GM19455 (cell line): ENCODE measurements around the gene DCTD.

ENCODE experiments used
- ATAC-seq: cut with Tn5 transposase; IDR thresholded peaks from one replicate; pipeline ENCODE4 v1.9.1; 2021; ENCODE audit not compliant: unreplicated experiment

The DCTD gene

DNA sequence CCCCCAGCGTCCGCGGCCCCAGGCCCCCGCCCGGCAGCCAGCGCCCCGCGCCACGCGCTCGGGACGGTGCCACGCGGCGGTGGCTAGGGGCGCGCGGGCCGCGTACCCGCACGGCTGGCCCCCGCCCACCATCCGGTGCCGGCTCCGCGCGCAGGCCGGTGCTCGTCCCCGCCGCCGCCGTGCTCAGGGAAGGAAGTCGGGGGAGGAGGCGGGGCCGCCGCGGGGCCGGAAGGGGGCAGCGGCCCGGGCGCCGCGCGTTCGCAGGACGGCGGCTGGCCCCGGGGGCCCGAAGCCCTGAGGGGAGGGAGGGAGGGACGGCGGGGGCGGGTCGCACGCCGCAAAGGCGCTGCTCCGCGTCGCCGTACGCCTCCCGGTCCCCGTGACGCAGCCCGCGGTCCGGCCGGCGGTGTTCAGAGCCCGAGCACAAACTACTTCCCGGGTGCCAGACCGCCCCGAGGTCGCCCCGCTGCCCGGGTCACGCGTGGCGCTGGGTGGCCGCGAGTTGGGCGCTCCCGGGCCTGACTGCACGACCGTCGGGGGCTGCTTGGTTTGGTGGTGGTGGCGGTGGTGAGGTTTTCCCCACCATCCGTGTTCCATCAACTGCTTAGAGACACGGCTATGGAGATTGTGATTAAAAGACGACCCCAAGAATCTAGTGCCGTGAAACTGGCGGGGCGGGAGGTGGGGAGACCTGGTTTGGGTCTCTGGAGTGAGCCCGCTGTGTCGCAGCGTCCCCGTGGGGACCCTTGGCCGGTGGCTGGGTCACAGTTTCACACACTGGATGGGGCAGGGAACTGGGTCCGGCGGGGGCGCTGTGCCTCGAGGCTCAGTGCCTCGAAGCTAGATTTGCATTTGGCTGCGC is at the start of gene DCTD:
Gene DCTD (minus strand): TSS at position 205 of the 862 bp plus-strand sequence. CDS start 1,818 bp downstream, outside the sequence.
- ATAC-seq: peak; percentile 81

- ATAC-seq: no peak
These were observed 43.6 kb upstream of the DCTD start for GRCh38 chr4:182960746-182961145.

- ATAC-seq: no peak
These were observed 43.0 kb upstream of the DCTD start for GRCh38 chr4:182960228-182960627.

DNA sequence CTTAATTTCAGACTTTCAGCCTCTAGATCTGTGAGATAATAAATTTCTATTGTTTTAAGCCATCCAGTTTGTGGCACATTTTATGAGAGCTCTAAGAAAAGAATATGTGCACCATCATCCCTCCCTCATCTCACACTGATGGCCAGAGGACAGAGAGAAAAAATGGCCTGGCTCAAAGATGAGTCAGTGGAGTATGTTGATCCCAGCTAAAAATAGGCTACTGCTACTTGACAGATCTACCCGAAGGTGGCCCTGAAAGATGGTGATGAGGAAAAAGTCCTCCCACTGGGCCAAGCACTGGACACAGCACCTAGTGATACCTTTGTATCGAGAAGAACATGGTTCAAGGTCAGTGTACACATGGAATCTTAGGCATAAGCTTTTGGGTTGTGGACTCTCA is 38.2 kb upstream of the DCTD start:
- ATAC-seq: no peak

DNA sequence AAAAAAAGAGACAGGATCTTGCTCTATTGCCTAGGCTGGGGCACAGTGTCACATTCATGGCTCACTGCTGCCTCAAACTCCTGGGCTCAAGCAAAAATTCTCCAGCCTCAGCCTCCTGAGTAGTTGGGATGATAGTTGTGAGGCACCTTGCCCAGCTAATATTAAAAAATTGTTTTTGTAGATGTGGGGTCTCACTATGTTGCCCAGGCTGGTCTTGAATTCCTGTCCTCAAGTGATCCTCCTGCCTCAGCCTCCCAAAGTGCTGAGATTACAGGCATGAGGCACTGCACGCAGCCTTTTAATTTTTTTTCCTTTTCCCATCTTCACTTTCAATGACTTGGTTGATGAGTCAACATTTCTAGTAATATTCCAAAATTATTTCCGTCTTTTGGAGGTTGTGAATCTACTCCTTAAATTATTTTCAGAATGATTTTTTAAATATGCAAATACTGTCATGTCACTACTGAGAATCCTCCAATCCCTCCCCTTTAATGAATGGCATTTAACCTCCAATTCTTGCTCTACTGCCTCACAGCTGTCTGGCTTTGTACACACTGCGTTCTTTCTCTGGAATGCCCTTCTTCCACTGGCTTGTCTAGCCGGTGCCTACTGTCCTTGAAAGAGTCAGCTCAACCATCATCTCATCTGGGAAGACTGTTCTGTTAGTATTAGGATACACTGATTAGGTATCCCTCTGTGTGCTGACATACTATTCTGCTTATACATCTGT is 27.5 kb upstream of the DCTD start:
- no peak for ATAC-seq

GRCh38 chr4:182939680-182940079 is 22.5 kb upstream of the DCTD start:
- ATAC-seq: no peak

- peak; percentile 99 for ATAC-seq
These were observed 21.0 kb upstream of the DCTD start for GRCh38 chr4:182938205-182938645.

DNA sequence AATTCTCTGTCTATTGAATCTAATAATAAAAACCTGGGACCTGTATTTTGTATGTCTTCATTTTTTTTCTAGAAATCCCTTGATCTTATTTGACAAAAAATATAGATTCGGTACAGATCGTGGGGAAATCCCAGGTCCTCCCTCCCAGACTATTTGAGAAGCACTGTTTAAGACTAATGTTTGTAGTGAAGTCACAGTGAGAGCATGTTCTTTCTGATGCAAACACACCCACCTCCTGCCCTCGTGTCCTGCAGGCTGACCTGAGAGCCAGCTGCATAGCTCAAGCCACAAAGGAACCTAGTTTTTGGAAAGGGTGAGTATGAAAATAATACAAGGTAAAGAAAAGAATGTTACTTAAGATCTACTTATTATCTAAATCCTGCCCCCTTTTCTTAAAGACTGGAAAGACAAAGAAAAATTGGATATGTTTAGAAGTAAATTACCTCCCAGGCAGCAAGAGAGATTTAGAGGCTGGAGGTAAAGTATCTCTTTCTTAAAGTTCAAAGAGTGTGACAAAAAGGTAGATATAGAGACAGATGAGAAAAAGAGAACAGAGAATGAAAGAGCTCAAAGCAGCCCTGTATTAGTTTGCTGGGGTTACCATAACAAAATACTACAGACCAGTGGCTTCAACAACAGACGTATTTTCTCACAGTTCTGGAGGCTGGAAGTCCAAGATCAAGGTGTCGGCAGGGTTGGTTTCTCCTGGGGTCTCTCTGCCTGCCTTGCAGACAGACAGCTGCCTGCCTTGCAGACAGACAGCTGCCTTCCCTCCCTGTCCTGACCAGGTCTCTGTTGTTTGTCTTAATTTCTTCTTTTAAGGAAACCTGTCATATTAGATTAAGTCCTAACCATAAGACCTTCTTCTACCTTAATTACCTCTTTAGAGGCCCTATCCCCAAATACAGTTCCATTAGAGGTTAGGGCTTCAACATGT is 20.4 kb upstream of the DCTD start:
- ATAC-seq: peak; percentile 27

DNA sequence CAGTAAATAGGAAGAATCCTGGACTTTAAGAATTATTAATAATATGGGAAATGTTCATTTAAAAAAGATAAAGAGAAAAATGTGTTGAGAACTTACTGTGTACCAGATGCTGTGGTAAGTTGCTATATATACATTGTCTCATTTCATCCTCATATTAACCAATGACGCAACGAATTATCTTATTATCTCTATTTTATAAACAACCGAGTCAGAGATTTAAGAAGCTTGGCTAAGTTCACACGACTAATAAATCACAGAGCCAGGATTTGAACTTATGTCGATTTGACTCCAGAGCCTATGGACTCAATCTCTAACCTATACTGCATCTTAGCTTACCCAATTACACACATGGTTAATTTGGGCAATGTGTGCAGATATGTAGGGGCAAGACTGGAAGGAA is 15.5 kb upstream of the DCTD start:
- no peak for ATAC-seq

DNA sequence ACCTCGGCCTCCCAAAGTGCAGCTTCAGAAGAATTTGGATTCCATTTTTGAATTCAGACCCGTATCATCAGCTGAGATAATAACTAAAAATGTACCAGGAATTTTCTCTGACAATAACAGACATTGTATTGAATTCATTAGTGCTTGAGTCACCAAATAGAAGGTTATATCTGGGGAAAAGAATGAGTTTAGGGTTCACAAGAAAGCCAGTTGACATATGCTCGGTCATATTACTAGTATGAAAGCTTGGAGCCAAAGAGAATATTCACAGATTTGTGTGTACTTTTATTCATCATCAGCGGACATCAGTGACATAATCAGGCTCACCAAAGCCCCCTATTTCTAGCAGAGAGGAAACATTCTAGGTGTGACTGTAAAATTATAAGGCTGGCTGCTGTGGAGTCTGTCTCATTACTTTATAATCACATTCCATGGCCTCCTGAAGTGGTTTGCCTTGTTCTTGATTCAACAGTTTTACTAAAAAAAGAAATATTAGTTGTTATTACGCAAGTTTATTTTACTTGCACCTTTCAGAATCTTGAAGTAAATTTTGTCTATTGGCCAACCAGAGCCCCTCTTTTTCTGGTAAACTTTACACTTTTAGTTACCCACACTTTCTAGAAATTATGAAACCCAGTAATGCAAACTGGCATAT is 14.6 kb upstream of the DCTD start:
- ATAC-seq: no peak

DNA sequence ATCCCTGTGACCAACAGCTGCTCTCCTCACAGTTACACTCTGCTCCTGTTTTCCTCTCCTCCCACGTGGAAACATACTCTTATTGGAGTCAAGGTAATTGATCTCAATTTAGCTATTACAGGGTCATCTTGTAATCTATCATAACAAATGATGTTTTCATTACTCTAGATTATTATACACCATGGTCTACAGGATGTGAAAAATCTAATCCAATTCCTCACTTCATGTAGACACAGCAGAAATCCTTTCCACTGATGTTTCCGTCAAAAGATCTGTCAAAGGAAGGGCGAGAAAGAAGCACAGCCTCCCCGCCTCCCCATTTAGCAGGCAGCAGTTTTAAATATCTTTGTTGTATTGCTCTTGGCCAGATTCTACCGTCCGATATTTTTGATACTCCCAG is 13.7 kb upstream of the DCTD start:
- no peak for ATAC-seq

DNA sequence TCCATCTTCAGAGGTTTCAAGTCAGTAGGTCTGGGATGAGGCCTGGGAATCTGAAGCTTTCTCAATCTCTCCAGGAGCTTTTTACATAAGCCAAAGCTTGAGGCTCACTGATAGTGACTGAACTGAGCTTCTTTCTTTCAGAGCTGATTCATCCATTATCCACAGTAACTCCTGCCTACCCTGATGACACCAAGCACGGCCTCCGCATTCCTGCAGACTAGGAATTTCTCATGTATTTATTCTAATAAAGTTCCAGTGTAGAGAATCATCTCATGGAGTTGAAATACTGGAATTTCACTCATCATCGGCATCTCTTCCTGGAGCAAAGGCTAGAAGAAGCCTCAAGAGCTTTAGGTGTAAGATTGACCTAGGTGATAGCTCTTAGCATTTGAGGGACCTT is 12.1 kb upstream of the DCTD start:
- no peak for ATAC-seq

DNA sequence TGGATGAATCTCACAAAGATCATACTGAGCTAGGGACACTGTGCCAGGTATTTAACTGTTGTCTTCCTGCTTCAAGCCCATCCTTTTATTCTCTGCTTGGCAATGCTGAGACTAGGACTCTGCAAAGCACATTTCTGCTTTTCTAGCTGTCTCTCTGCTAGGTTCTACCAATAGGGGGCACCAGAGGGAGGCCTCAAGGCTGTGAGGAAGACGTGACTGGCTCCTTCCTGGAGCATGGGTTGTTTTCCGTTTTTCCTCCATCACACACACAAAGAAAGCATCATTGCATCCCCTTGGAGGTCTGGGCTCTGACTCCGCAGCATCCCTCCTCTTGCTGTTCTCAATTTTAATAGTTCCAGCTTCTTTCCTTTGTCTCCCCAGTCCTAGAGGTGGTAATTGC is 10.9 kb upstream of the DCTD start:
- no peak for ATAC-seq

DNA sequence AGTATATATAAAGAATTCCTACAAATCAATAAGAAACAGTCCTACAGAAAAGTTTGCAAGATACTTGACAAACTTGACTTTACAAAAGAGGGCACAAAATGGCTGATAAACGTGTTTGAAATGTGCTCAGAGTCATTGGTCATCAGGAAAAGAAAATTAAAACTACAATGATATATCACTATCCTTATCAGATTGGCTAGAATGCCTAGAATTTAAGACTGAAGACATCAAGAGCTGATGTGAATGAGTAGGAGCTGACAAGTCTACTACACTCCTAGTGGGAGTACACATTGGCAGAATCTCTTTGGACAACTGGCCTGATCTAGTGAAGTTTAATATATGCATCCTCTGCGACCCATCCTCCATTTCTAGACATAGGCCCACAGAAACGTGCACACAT is 10.3 kb upstream of the DCTD start:
- no peak for ATAC-seq

DNA sequence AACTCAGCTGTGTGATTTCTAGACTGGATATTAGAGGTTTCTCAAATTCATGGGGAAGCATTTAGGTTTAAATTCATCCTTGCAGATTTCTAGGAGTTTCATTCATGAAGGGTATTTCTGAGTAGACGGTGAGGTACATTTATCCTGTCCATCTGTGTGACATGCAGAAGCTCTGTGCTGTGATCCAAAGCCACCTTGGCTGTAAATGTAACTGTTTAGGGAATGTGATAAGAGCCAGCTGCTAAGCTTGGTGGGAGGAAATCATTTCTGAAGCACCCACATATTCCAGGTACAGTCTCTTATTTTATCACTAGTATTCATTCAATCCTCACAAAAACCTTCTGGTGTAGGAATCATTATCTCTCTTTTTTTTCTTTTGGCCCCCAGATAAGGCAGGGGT is 8.7 kb upstream of the DCTD start:
- ATAC-seq: no peak

DNA sequence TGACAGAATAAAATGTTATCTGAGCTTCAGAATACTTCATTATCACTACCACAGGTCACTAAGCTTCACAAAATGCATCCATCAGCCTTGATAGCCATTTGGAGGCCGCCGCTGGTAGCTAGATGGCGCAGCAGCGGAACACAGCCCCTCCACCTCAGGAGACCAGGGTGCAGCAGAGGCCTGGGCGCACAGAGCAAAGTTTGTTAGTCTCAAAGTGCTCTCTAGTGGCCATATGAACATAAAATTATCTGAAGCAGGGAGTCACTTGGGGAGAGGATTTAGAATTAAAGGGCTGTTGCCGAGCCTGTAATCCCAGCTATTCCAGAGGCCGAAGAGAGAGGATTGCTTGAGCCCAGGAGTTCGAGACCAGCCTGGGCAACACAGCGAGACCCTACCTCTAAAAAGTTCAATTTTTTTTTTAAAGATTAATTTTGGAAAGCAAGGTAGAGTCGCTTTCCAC is 8.1 kb upstream of the DCTD start:
- ATAC-seq: peak; percentile 98

DNA sequence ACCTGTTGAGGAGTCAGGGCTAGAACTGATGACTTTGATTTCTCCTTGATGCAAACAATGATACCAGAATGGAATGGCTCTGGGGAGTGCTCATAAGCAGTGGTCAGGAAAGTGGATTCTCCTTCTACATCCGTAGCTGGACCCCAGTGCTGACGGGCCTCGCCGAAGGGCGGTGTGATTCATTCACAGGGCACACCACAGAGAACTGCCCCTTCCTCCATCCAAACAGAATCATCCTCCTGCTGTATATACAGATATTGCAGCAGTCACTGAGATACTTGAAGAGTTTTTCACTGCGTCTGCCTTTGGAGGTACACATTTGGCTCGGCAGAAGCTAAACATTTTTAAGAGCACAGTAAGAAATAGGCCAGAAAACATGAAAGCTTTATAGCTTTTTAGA is 7.3 kb upstream of the DCTD start:
- no peak for ATAC-seq

- ATAC-seq: no peak
These were observed 6.7 kb upstream of the DCTD start for GRCh38 chr4:182923796-182924340.

DNA sequence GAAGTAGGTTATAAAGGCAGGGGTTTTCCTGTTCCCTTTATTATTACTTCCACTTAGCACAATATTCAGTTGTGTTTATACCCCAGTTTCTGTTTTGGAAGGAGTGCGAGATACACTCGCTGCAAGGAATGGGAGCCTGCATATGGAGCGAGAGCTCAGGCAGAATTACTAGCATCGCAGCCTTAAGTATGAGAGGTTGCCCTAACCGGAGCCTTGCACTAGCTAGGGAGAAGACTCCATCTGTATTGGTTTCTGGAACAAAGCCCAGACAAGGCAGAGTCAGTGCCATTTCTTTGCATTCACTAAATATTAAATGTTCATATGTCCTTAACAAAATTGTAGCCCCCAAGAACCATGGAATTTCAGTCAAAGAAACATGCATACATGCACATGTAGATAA is 6.2 kb upstream of the DCTD start:
- no peak for ATAC-seq
